GM18498 (cell line): ENCODE data around the gene OSM.

Source experiments
- ATAC-seq: cut with Tn5 transposase; IDR thresholded peaks from one replicate; pipeline ENCODE4 v1.9.1; 2021; ENCODE audit warnings: mild to moderate bottlenecking, moderate library complexity; ENCODE audit not compliant: unreplicated experiment

The OSM gene

GRCh38 chr22:30266445-30267381 is at the start of gene OSM:
Gene OSM (minus strand): TSS chr22:30266851. CDS start chr22:30266799, 52 bp downstream.
- ATAC-seq: peak; percentile 11

DNA sequence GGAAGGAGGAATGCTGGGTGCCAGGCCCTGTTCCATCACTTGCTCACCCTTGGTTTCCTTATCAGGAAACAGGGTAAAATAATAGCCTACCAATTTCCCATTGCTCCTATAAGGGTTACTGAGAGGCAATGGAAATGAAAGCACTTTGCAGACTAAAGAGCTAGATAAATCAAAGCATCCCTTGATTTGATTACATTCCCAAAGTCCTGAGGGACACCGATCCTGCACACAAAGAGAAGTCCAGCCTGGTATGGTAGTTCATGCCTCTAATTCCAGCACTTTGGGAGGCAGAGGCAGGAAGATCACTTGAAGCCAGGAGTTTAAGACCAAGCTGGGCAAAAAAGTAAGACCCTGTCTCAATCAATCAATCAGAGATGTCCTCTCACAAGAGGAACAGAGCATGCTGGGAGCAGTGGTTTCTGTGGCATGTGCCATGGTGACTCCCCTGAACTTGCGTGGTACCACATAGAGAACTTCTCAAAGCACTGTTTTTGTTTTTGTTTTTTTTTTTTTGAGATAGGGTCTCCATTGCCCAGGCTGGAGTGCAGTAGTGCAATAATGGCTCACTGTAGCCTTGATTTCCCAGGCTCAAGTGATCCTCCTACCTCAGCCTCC is 49.4 kb upstream of the OSM start:
- ATAC-seq: no peak

DNA sequence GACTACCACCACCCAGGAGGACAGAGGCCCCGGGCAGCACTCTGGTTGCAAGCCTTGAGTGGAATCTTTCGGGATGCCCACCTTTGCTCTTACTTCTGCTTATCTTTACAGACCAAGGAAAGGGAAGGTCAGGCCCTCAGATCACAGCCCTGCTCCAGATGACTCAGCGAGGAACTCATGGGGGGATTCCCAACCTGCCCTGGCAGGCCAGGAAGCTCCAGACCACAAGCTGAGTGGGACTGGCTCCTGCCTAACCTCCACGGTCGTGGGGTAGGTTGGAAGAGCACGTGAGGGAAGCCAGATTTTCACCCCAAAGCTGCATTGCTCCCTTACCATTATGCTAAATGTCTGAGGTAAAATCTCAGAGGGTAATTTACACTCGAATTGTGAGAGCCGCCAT is 48.3 kb upstream of the OSM start:
- no peak for ATAC-seq

GRCh38 chr22:30313527-30314363 is 47.1 kb upstream of the OSM start:
- no peak for ATAC-seq

DNA sequence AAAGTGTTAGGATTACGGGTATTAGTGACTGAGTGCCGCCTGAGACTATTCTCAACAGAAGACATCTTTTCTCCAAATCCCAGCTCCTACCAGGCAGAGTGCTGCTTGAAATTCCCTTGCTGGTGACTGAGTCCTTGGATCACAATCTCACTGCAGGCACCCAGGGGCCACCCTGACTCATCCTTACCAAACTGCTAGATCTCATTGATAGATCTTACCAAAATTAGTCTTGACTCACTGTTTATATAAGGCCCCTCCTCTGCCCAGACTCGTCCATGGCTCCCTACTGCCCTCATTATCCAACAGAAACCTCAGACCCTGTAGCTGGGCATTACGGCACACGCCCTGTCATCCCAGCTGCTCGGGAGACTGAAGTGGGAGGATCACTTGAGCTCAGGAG is 45.4 kb upstream of the OSM start:
- no peak for ATAC-seq

- ATAC-seq: no peak
These were observed 44.5 kb upstream of the OSM start for GRCh38 chr22:30310881-30311771.

DNA sequence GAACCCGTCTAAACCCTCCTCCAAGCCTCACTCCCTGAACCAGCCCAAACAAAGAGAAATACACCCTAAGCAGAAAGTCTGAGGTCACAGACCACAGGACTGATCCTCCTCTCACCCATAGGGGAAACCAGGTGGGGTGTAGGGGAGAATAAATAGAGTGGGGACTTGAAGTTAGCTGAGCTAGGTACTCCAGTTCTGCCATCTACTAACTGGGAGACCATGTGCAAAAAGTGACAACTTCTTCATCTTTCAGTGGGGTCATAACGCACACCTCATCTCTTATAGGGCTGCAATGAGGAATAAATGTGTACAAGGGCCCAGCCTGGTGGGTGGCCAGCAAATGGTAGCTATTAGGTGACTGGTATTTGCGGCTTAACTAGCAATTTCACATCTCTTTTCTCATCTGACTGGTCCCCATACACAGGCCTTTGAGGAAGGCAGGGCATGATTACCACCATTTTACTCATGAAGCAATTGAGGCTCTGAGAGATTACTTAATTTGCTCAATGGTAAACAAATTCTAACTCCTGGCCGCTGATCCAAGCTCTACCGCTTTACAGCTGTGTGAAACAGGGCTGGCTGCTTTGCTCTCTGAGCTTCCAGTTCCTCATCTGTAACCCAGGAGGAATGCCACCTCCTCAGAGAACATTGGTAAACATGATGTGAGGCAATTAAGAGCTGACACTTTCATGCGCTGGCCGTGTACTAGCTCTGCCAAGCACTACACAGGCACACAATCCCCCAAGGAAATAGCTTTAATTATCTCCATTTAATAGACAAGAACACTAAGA is 43.5 kb upstream of the OSM start:
- ATAC-seq: peak; percentile 34

DNA sequence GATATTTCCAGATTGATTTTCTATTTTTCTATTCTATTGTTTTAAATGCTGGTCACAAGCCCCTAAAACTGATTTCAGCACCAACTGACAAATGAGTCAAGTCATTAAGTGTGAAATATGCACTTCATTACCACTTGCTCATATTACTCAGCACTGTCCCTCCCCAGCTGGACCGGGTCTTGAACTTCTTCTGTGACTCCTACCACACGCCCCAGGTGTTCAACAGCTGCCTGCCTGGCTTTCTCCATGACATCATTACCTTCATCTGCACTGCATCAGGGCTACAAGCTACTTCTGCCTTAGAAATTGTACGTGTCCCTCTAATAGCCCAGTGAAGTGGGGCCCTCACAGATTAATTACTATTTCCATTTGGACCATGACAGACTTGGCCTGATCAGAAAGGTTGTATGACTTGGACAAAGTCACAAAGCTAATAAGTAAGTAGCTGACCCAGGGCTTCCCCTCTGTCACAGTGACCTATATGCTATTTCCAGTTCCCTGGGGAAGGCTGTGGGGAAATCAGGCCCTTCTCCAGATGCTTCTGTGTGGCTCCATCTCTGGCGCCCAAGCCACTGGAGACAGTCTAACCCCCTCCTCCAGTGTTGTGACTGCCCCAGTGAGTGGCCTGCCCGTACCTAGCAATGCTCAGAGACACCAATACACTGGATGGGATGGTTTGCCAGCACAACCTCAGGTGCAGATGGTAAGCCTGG is 42.0 kb upstream of the OSM start:
- no peak for ATAC-seq

DNA sequence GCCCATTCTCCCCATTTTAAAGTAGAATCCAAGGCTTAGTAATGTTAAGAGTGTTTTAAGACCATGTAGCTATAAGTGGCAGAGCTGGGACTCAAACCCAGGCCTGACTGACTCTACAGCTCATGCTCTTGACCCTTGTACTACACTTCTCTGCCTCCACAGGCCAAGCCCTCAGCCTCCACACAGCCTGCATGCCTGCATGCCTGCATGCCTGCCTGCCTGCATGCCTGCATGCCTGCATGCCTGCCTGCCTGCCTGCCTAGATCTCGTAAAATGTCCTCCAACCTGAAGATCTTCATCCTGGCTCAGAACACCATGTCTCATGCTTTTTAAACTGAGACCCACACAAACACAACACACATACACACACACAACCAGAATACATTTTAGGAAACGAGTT is 41.4 kb upstream of the OSM start:
- no peak for ATAC-seq

- ATAC-seq: no peak
These were observed 40.5 kb upstream of the OSM start for GRCh38 chr22:30307041-30307574.

DNA sequence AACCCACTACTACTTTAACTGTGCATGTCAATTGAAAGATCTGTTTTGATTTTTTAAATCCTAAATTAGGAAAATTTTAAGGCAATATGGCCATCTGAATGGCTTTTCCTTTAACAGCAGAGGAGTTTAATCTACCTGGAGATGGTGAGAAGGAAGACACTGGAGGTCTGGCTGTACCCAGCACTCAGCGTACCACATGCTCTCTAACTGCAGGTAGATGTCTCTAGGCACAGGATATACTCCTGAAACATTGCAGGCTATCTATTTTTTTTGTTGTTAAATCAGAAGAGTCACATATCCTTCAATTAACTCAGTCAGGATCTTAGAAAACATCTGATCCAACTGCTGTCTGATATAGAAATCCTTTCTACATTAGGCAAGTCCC is 40.0 kb upstream of the OSM start:
- no peak for ATAC-seq

DNA sequence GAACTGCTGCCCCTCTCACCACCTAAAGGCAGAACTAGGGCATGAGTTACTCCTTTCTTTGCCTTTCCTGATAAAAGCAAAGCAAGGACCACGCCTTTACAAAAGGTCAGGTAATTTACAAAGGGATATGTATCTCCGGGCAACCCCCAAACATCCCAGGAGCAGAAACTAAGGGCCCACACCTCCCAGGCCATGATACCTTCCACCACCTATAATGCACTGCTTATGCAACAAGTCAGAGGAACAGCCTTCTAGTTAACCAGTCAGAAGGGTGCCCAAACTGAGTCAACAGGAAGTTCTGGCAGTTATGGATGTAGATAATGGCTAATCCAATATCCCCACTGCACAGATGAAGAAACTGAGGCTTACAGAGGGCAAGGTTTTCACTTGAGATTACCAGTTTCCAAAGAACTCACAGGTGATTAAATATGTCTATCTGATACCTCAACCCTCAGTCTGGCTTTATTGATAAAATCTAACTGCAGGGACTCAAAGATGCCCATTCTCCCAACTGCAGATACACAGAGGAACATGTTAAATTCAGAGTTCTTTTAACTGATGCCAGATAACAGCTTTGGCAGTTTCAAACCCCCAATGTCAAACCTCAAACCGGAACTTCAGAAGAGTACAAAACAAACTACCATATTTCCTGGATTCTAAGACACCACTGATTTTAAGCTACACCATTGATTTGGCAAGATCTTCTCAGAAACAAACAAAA is 39.4 kb upstream of the OSM start:
- ATAC-seq: no peak

DNA sequence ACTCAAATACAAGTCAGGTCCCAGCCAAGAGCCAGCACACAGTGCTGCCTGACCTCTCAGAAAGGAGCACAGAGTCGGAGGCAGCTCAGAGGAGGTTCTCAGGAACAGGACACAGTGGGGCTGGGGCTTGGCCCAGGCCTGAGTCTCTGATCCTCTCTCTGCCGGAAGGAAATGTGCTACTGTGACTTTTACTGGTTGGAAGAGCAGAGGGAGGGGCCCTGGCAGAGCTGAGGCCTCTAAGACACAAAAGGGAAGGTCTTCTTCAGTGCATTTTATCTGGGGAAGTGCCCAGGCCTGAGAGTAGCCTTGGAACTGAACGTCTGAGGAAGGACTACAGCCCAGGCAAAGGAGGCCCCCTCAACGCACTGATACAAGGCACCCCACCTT is 38.9 kb upstream of the OSM start:
- peak; percentile 39 for ATAC-seq

DNA sequence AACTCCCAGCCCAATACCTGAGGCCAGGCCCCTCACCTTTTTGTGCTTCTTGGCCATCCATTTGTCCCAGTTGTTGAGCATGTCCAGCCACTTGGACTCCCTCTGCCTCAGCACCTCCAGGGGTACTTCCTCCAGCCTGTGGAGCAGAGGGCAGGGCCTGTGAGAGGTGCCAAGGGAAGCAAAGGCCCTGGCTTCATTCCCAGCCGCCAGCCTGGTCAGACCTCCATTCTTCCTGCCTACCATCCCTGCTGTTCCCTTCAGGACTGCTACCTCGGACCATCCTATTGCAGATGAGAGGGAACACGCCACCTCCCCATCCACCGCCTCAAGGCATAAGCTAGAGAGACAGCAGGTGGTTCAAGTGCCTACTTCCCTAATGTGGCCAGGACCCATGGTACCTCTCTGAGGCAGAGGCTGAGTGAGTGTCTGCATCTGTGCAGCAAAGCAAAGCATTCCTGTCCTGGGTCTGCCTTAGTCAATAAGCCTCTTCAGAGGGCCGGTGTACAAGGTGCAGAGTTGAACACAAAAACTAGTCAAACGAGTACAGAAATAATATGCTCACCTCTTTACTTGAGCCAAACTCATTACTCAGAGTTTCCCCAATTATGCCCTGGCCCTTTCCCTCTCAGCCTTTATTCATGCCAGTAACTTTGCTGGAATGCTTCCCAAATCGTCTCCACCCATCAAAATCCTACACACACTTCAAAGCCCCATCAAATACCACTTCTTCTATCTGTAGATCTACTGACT is 38.0 kb upstream of the OSM start:
- no peak for ATAC-seq

DNA sequence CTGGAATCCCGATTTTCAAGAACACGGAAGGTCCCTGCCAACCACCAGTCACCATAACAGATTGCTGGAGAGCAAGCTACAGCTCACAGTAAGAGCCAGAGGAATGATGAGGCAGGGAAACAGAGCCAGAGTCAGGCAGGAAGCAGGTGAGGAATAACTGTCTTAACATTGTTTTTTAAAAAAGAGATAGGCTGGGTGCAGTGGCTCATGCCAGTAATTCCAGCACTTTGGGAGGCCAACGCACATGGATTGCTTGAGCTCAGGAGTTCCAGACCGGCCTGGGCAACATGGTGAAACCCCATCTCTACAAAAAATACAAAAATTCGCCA is 36.1 kb upstream of the OSM start:
- no peak for ATAC-seq

GRCh38 chr22:30301995-30302809 is 35.6 kb upstream of the OSM start:
- ATAC-seq: no peak

GRCh38 chr22:30299322-30299721 is 32.7 kb upstream of the OSM start:
- ATAC-seq: no peak
